CD4-positive, CD25-positive, alpha-beta regulatory T cell (primary cell): ENCODE measurements around the gene EDNRA. TPM values are rescaled to one million over a fixed set of nuclear protein-coding genes. Genes with fewer than 3 reads are reported as not detected.

Experiments
- ATAC-seq, 2 donors: fragments of 150-1000 bp; cut with Tn5 transposase; one replicate each; pipeline ENCODE4 v1.10.0; 2021; ENCODE audit warnings: low read depth in 2 of 2, moderate number of reproducible peaks in 2 of 2, moderate library complexity in 1 of 2
- DNase-seq, 3 donors: peaks; one replicate each; pipeline versions ENCODE4 v3.0.0 to v3.0.0-alpha.2; 2012 to 2022; ENCODE audit warnings: mixed read lengths in 1 of 3
- H3K27ac ChIP-seq: one replicate; pipeline ENCODE4 v1.7.0; 2013; ENCODE audit warnings: mild to moderate bottlenecking, low read length; ENCODE audit not compliant: insufficient read depth, poor library complexity, severe bottlenecking
- H3K27me3 ChIP-seq: one replicate; pipeline ENCODE4 v1.7.0; 2013; ENCODE audit warnings: low read length; ENCODE audit not compliant: control insufficient read depth, insufficient read depth
- H3K36me3 ChIP-seq: one replicate; pipeline ENCODE4 v1.7.0; 2013; ENCODE audit warnings: mild to moderate bottlenecking, low read length, moderate library complexity; ENCODE audit not compliant: control insufficient read depth, insufficient read depth
- H3K4me1 ChIP-seq: 2 replicates; pipeline ENCODE4 v1.7.0; 2013; ENCODE audit warnings: mild to moderate bottlenecking, low read length; ENCODE audit not compliant: insufficient read depth, control insufficient read depth, poor library complexity, severe bottlenecking
- H3K4me3 ChIP-seq: one replicate; pipeline ENCODE4 v1.7.0; 2013; ENCODE audit warnings: low read depth, mild to moderate bottlenecking, low read length, moderate library complexity
- H3K9me3 ChIP-seq, 2 experiments: 1 replicate in 1 of 2; 2 replicates in 1 of 2; pipeline ENCODE4 v1.7.0; 2013; ENCODE audit warnings: low read length in 2 of 2, mild to moderate bottlenecking in 1 of 2, moderate library complexity in 1 of 2; ENCODE audit not compliant: control insufficient read depth in 2 of 2
- H3K27ac Mint-ChIP-seq, 3 donors: one replicate each; pipeline ENCODE4 v1.8.0; 2020 to 2022; ENCODE audit warnings: mild to moderate bottlenecking in 3 of 3, mixed read lengths in 3 of 3, moderate library complexity in 2 of 3
- H3K27me3 Mint-ChIP-seq: one replicate; pipeline ENCODE4 v1.8.0; 2022; ENCODE audit warnings: mild to moderate bottlenecking, mixed read lengths
- H3K36me3 Mint-ChIP-seq: one replicate; pipeline ENCODE4 v1.8.0; 2020; ENCODE audit warnings: mixed read lengths
- H3K4me1 Mint-ChIP-seq, 4 donors: one replicate each; pipeline ENCODE4 v1.8.0; 2020 to 2022; ENCODE audit warnings: mixed read lengths in 4 of 4, mild to moderate bottlenecking in 1 of 4
- H3K4me3 Mint-ChIP-seq, 4 donors: one replicate each; pipeline ENCODE4 v1.8.0; 2020 to 2022; ENCODE audit warnings: mild to moderate bottlenecking in 4 of 4, mixed read lengths in 4 of 4, moderate library complexity in 3 of 4
- H3K9me3 Mint-ChIP-seq, 7 donors: one replicate each; pipeline ENCODE4 v1.8.0; 2020 to 2022; ENCODE audit warnings: mixed read lengths in 7 of 7, mild to moderate bottlenecking in 3 of 7, moderate library complexity in 2 of 7
- polyA plus RNA-seq, 4 donors: library from polyadenylated mRNA; unstranded; fragments of 300-500 nt; fragmentation: Illumina TruSeq; gene quantifications; one replicate each; pipeline ENCODE4 v1.2.3, GENCODE V29; 2021
- total RNA-seq: library from RNA; stranded (reverse); gene quantifications from one replicate; pipeline ENCODE4 v1.2.3, GENCODE V29; 2022

Gene EDNRA
- total and polyA plus RNA-seq, 5 donors from 2014 or later, result not detected

- no peak overlapping the region for H3K4me3 ChIP-seq
- H3K4me3 Mint-ChIP-seq, result no peak overlapping the region
- peaks cover 0 to 2% (median 0%) of the 10 kb centered on the region in 4 donors for H3K4me1 Mint-ChIP-seq
- peaks cover 12% of the 10 kb centered on the region for H3K27me3 ChIP-seq
- no peak for ATAC-seq
- peaks cover 0 to 2% (median 0%) of the 10 kb centered on the region in 7 donors for H3K9me3 Mint-ChIP-seq
- no peaks in the 10 kb centered on the region for H3K36me3 Mint-ChIP-seq
- H3K4me1 ChIP-seq, result no peaks in the 10 kb centered on the region
- H3K27ac ChIP-seq, result no peak overlapping the region
- H3K27me3 Mint-ChIP-seq, result peaks cover 17% of the 10 kb centered on the region
- no peak overlapping the region for H3K27ac Mint-ChIP-seq
- H3K36me3 ChIP-seq, result no peaks in the 10 kb centered on the region
- H3K9me3 ChIP-seq, result no peaks in the 10 kb centered on the region
- peak; percentile 4 to 36 (median 7) for DNase-seq
Measured at GRCh38 chr4:147590249-147590920, 109.5 kb downstream of the EDNRA start.

DNA sequence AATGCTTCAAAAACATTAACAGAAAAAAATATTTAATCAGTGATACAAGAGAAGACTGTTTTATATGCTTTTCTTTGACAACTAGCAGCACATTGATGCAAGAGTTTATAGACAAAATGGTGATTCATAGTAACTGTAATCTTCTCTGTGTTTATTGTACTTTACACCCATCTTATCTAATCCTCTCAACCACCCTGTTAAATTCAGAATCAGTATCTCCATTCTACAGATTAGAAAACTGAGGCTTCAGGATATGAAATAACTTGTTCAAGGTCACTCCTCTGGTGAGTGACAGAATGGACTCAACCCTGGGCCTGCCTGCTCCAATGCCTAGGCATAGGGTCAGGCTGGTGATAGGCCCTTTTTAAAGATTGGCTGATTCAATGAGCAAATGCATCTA is 110.2 kb downstream of the EDNRA start:
- Mint-ChIP-seq H3K9me3 (no peaks in the 10 kb centered on the region), H3K4me1 (peaks cover 0 to 2% (median 0%) of the 10 kb centered on the region in 4 donors), H3K4me3 (no peak overlapping the region), H3K27ac (no peak overlapping the region), H3K36me3 (no peaks in the 10 kb centered on the region), H3K27me3 (peaks cover 10% of the 10 kb centered on the region)
- no peak for DNase-seq
- no peaks in the 10 kb centered on the region for H3K9me3 ChIP-seq
- H3K27me3 ChIP-seq, result peaks cover 8% of the 10 kb centered on the region
- no peaks in the 10 kb centered on the region for H3K4me1 ChIP-seq
- no peaks in the 10 kb centered on the region for H3K36me3 ChIP-seq
- no peak overlapping the region for H3K4me3 ChIP-seq
- H3K27ac ChIP-seq, result no peak overlapping the region
- ATAC-seq, result no peak

DNA sequence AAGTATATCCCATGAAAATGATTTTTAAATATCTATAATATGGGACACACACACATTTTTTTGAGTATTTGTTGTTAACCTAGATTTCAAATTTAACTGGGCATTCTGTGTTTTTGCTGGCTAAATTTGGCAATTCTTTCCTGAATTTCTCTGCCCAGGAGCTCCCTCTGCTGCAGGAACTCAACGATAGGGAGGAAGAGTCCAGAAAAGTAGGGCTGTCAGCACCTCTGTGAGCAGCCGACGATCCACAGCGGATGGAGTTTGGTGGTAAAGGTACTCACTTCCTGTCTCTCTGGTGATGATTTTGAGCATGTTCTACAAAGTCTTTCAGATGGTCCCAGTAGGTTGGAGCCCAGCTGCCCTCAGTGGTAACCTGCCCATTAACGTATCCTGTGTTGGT is 113.2 kb downstream of the EDNRA start:
- no peak for DNase-seq
- H3K4me3 ChIP-seq, result no peak overlapping the region
- ATAC-seq, result no peak
- peaks cover 7% of the 10 kb centered on the region for H3K27me3 ChIP-seq
- H3K4me3 Mint-ChIP-seq, result no peak overlapping the region
- H3K27me3 Mint-ChIP-seq, result peaks cover 8% of the 10 kb centered on the region
- H3K4me1 Mint-ChIP-seq, result peaks cover 0 to 4% (median under 1%) of the 10 kb centered on the region in 4 donors
- H3K27ac ChIP-seq, result no peak overlapping the region
- no peaks in the 10 kb centered on the region for H3K36me3 ChIP-seq
- H3K27ac Mint-ChIP-seq, result no peak overlapping the region
- H3K36me3 Mint-ChIP-seq, result no peaks in the 10 kb centered on the region
- H3K4me1 ChIP-seq, result no peaks in the 10 kb centered on the region
- H3K9me3 ChIP-seq, result no peaks in the 10 kb centered on the region
- no peaks in the 10 kb centered on the region for H3K9me3 Mint-ChIP-seq

Other genes starting within 250 kb of the EDNRA start
- 24.7 TPM for gene TMEM184C, start 136.3 kb downstream of the EDNRA start, total RNA-seq
- 10 to 100 TPM; 21.4 to 28.2 (median 26.5) TPM for gene TMEM184C, start 136.3 kb downstream of the EDNRA start, polyA plus RNA-seq
- gene PRMT9, start 203.1 kb downstream of the EDNRA start, total RNA-seq, result 27.5 TPM
- 1 to 10 TPM; 5.8 to 8.9 (median 6.5) TPM for gene PRMT9, start 203.1 kb downstream of the EDNRA start, polyA plus RNA-seq